NCI-H2081 (cell line): ENCODE measurements around the gene PTAR1.
A peak's percentile ranks its signal among the peaks of the same experiment; 100 is the strongest.
"Not testable (repeated sequence)": the region's sequence is repeated elsewhere in the genome, so short reads cannot be mapped to it uniquely, and the experiment has no call there.

ENCODE experiments used
- DNase-seq, 2 experiments: peaks; one replicate each; lab custom pipeline; 2025; lab: John Stamatoyannopoulos, UW

Gene PTAR1

GRCh38 chr9:69759421-69760277 lies at the start of gene PTAR1:
Gene PTAR1 (minus strand): TSS chr9:69760011. CDS start chr9:69759938, 73 bp downstream.
- DNase-seq: peak; percentile 86 to 93

GRCh38 chr9:69809304-69809863 lies 49.6 kb upstream of the PTAR1 start:
- DNase-seq: no peak

- no peak for DNase-seq
These were observed 46.8 kb upstream of the PTAR1 start for GRCh38 chr9:69806627-69807026.

- no peak for DNase-seq
These were observed 46.2 kb upstream of the PTAR1 start for GRCh38 chr9:69805962-69806515.

GRCh38 chr9:69801989-69802388 lies 42.2 kb upstream of the PTAR1 start:
- no peak for DNase-seq

- DNase-seq: not testable (repeated sequence)
These were observed 40.2 kb upstream of the PTAR1 start for GRCh38 chr9:69800027-69800426.

- not testable (repeated sequence) for DNase-seq
These were observed 39.7 kb upstream of the PTAR1 start for GRCh38 chr9:69799521-69799920.

- no peak for DNase-seq
These were observed 38.9 kb upstream of the PTAR1 start for GRCh38 chr9:69798744-69799143.

- DNase-seq: peak in 1 of 2 experiments; percentile 16
These were observed 37.9 kb upstream of the PTAR1 start for GRCh38 chr9:69797675-69798074.

GRCh38 chr9:69794356-69794755 lies 34.5 kb upstream of the PTAR1 start:
- no peak for DNase-seq

GRCh38 chr9:69785757-69786156 lies 25.9 kb upstream of the PTAR1 start:
- no peak for DNase-seq

- no peak for DNase-seq
These were observed 13.4 kb upstream of the PTAR1 start for GRCh38 chr9:69773258-69773657.

GRCh38 chr9:69771775-69772418 lies 12.1 kb upstream of the PTAR1 start:
- DNase-seq: no peak

GRCh38 chr9:69768716-69769115 lies 8.9 kb upstream of the PTAR1 start:
- no peak for DNase-seq

- DNase-seq: no peak
These were observed 8.3 kb upstream of the PTAR1 start for GRCh38 chr9:69768101-69768500.

- not testable (repeated sequence) for DNase-seq
These were observed 4.1 kb upstream of the PTAR1 start for GRCh38 chr9:69763862-69764261.

- DNase-seq: no peak
These were observed 2.7 kb upstream of the PTAR1 start for GRCh38 chr9:69762527-69762926.

GRCh38 chr9:69760278-69760610 lies 433 bp upstream of the PTAR1 start:
- peak in 1 of 2 experiments; percentile 40 for DNase-seq

GRCh38 chr9:69759021-69759420 lies 790 bp downstream of the PTAR1 start:
- no peak for DNase-seq

- peak; percentile 39 to 70 for DNase-seq
These were observed 1.7 kb downstream of the PTAR1 start for GRCh38 chr9:69757996-69758675.

GRCh38 chr9:69755205-69755604 lies 4.6 kb downstream of the PTAR1 start:
- no peak for DNase-seq

- DNase-seq: no peak
These were observed 6.0 kb downstream of the PTAR1 start for GRCh38 chr9:69753830-69754229.
